Mammary epithelial cell (primary cell): ENCODE data around the gene ZNF169.
"Not testable (repeated sequence)": the region's sequence is repeated elsewhere in the genome, so short reads cannot be mapped to it uniquely, and the experiment has no call there.

Experiments
- CTCF ChIP-seq, 2 donors: IDR thresholded peaks in 1 of 2; conservative IDR thresholded peaks in 1 of 2; 2 replicates each; pipeline ENCODE4 v1.5.1; 2011 to 2012; ENCODE audit warnings: inconsistent platforms in 2 of 2, low read length in 2 of 2, mild to moderate bottlenecking in 2 of 2, control low read depth in 1 of 2, low read depth in 1 of 2; ENCODE audit not compliant: insufficient read depth in 1 of 2; ENCODE audit errors: extremely low read depth in 1 of 2
- EZH2 ChIP-seq: IDR thresholded peaks from 2 replicates; pipeline ENCODE4 v1.6.1; 2012; ENCODE audit warnings: low read length, inconsistent platforms, borderline replicate concordance

- not testable (repeated sequence) for TF ChIP-seq CTCF (conservative IDR thresholded peaks at IDR 0.05 in 1 of 2, IDR thresholded peaks at IDR 0.05 in 1 of 2; ENCODE audit: extremely low read depth in 1 of 2, insufficient read depth in 1 of 2, low read depth in 1 of 2, low read length in 2 of 2); EZH2
These were observed 17.9 kb downstream of the ZNF169 start for GRCh38 chr9:94277029-94277428.
